ENCODE data around the gene SCARF1.

SCARF1 gene

DNA sequence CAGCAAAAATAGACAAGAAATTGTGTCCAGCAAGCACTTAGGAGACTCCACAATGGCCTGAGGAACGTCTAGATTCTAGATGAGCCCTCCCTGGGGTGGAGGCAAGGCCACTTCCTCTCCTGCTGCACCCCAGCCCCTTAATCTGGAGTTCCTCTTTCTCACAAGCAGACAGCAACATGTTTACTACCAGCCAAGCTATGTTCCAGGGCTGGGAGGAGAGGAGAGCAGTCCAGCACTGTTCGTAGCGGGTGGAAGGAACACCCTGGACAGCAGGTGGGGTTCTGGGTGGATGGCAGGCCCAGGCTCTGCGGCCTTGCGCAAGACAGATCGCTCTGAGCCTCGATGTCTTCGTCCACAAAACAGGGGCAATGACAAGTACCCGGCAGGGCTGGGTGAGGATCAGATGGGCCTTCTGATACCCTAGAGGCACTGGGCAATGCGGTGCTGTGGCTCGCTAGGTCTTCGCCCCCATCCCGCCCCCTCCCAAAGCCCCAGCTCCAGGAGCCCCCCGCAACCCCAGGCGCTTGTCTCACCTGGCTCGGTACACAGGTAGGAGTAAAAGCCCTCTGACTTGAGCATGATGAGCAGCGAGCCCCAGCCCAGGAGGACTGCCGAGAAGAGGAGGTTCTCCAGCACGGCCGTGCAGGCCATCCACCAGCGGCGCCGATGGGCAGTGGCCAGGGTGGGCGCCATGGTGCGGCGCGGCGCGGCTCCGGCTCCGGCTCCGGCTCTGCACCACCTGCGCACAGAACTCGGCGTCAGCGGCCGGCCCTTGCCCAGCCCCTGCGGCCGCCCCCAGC lies 18.1 kb downstream of the SCARF1 start:
- DNase-seq = no peak

DNA sequence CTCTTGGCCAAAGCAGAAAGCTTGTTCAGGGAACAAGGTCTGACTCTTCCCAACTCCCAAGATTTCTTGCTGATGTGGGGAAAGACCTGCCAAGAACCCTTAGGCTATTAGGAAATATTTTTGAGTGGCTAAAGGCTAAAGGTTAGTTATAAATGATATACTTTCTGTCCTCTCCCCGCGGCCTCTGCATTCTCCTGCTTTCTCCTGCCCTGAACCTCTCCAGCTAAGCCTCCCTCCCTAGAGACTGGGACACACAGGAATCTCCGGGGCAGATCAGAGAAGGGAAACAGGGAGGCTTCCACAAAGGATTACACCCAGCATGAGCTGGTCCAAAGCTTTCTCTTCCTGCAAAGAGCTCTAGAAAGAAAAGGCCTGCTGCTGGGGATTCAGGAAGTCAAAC lies 19.2 kb downstream of the SCARF1 start:
- DNase-seq = no peak

DNA sequence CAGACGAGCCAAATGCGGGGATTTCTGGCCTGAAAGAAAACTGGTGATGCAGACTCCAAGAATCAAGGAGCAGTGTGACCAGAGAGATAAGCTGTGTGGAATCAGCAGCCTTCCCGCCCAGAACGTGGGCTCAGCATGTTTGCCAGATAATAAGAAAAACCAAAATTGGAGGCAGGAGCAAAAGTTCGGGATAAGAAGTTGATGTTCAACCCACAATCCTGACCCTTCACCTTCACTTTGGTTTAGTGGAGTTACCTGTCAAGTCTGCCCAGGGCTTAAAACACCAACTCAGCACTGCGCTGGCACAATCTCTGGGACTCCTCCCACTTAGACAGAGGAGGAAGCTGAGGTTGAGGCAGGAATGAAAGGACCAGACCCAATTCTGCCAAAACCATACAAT lies 20.0 kb downstream of the SCARF1 start:
- no peak for DNase-seq

DNA sequence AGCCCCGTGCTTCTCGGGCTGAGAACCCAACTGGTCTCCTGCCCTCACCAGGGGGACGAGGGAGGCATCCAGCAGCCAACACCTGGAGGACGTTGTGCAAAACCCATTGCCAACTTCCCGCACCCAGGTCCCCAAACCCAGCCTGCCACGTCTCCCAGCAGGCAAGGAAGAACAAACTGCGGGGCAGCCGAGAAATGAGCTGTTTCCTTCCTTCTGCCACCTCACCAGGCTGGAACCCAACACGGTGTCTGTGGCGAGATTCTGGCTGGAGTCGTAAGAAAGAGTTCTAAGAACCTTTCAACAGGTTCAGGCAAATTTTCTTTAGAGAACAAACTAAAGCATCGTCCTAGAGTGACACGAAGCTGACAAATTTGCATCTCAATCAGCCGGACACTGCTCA lies 20.5 kb downstream of the SCARF1 start:
- no peak for DNase-seq

DNA sequence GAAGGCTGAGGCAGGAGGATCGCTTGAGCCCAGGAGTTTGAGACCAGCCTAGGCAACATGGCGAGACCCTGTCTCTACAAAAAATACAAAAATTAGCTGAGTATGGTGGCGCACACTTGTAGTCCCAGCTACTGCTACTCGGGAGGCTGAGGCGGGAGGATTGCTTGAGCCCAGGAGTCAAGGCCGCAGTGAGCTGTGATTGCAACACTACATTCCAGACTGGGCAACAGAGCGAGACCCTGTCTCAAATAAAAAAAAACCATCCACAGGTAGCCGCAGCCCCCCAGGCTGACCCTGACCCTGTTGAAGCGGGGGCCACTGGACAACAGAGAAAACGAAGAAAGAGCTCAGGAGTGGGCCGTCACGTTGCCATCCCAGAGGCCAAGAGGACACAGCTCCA lies 20.9 kb downstream of the SCARF1 start:
- no peak for DNase-seq

DNA sequence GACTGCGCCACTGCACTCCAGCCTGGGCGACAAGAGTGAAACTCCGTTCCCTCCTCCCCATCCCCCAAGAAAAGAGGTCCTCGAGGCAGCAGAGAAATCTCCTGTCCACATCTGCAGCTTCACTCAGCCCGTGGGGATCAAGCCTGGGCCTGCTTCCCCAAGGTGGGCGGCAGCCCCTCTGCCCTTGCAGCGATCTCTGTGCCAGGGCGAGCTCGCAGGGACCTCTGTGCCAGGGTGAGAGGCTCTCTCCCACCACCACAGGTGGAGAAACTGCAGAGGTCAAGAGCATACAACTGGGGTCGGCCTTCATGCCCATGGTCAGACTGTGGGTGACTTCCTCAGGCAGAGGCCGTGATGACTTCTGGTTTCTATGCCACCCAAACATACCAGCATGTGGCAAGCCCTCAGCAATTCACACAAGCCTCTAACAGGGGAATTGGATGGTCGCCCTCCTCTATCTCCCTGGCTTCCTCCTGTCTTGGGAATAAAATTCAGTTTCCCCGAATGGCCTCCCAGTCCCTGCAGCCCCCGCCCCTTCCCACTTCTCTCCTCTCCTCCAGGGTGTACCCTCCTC lies 22.4 kb downstream of the SCARF1 start:
- DNase-seq = no peak

DNA sequence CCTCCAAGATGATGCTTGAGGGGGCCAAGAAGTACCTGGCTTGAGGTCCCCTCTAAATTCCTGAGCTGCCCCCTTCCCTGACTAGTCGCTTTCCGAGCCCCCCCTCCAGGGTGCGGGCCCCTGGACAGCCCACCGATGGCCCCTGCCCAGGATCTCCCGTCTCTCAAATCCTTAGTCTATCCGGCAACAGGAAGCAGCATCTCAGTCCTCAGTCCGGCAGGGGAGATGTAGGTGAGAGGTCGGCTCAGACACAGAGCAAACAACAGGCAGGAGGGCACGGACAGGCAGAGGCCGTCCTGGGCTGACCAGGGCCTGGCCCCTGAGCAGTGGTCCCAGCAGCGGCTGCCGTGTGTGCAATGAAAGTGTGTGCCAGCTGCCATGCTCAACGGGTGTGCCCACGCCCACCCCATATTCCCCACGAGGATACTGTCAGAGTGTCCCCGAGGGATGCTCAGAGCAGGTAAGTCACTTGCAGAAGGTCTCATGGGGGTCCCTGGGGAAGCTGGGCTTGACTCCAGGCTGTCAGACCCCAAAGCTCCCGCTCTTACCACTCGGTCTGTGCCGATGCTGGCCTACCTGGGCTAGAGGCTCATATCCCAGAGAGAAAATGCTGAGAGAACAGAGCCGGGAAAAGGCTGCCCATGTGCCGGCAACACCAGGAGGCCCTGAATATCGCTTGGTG lies 24.1 kb downstream of the SCARF1 start:
- DNase-seq = no peak

DNA sequence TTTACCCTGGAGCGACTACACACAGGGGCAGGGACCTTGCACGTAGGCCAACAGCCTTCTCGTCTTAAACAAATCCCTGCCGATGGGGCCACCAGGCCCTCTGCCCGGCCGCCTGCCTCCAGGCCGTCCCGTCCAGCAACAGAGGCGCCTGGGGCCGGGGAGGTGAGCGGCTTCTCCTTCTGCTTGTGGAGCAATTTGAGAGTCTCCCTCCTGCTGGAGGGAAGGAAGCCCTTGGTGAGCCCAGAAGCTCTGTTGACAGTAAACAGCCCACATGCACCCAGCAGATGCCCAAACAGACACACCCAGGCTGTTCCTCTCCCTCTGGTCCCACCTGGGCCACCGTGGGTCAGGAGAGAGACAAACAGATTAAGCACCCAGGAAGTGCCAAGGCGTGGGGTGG lies 25.0 kb downstream of the SCARF1 start:
- DNase-seq = no peak

DNA sequence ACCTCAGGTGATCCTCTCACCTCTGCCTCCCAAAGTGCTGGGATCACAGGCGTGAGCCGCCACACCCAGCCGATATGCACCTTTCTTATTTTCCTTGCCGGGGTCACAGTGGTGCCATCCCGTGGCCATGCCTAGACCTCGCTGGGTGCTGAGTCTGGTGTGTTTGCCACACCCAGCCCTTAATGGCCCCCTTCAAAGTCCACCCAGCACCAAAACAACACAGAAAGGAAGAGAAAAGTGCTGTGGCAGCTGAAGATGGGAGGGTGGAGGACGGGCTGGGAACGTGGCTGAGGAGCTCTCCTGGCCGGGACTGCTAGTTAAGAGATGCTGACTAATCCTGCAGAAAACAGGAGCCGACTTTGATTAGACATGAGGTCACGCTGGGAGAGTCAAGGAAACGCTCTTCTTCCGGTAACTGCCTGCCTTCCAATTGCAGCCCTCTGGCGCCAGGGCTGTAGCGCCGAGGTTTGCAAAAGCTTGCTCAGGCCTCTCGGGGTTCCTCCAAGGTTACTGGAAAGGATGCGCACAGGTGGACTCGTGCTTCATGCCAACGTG lies 27.8 kb downstream of the SCARF1 start:
- DNase-seq = peak; percentile 68

DNA sequence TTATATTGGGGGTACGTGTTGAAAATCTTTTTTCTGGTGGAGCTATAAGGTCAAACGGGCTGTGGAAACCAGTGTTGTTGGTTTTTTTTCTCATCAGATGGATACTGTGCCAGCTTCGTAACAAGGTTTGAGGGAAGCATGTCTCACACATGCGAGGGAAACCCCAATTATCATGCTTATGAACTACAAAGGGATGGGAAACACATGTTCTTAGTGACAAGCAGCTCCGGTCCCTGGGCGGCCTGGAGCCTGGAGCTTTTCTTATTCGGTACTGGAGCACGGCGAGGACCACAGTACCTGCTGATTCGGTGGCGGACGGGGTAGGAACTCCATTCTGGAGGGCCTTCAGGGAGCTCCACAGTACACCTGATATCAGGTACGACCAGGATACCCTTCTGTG lies 29.4 kb downstream of the SCARF1 start:
- no peak for DNase-seq

DNA sequence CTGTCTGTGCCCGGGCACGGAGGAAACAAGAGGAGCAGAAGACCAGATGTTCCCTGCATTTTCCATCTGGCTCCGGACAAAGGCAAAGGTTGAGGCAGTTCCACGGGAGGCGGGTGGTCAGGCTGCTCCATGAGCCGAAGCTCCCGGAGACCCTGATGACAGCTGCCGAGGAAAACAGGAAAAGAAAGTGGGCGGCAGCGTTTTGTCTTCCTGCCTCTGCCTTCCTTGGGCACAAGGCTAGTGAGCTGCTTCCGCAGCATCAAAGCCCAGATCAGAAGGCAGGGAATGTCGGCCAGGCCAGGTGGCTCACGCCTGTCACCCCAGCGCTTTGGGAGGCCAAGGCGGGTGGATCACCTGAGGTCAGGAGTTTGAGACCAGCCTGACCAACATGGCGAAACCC lies 33.1 kb downstream of the SCARF1 start:
- no peak for DNase-seq

DNA sequence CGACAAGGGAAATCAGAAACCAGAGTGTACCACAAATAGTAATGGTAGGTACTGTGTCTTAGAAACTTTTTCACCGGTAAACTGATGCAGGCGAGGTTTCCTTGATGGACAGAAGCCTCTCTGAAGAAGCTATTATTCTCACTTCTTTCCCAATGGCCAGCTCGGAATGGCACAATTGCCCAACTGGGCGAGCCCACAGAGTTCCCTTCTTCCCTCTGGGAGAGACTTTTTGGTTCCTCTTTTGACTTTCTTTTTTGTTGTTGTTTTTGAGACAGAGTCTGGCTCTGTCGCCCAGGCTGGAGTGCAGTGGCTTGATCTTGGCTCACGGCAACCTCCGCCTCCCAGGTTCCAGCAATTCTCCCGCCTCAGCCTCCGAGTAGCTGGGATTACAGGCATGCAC lies 33.8 kb downstream of the SCARF1 start:
- no peak for DNase-seq

DNA sequence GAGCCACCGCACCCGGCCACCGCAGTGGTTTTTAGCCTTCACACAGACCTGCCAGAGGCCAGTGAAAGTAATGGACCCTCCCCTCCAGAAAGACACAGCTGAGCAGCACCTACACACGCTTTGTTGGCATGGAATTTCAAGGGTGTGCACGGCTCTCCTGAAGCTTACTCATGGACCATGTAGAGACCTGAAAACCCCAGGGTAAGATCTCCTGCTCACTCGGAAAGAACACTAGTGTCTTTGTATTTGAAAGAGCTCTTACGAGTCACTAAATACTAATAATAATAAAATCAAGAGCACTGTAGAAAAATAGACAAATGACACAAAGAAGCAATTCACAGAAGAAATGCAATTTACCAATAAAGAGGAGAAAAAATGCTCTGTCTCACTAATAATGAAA lies 36.9 kb downstream of the SCARF1 start:
- no peak for DNase-seq

DNA sequence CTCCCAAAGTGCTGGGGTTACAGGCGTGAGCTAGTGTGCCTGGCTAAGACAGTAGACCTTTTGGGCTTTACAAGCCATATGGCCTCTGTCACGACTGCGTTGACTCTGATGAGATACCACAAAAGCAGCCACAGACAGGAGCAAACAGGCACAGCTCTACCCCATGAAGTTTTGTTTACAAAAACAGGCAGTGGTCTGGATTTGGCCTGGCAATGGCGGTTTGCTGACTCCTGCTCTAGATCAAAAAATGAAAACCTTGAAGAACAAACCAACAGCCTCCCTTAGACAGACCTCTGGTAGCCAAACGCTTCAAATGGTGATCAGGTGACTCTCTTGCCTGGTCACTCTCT lies 37.6 kb downstream of the SCARF1 start:
- DNase-seq = no peak

DNA sequence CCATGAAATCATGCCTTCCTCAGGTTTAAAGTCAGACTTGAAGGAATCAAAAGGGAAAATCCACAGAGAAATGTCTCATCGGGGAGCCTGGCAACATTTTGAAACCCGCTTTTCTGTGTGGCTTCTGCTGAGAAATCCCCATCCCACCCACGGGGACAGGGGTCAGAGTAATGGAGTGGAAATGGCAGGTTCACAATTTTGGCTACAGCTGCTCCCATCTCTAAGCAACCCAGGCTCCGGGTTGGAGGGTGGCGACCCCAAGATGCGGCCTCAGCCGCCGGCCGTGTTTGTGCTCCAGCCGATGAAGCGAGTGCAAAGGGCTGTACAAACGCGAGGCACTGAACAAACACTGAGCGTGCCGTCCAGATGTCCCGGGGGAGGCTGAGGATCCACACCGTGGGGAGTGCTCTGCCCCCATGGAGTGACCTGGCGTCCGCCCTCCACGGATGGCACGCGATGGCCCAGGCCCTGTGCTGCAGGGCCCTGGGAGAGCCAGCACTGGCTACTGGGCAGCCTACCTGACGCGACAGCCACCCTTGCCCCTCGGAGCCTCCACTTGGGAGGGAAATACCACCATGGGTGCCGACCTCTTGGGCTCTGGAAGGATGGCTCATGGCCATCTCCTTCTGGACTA lies 39.1 kb downstream of the SCARF1 start:
- DNase-seq = no peak

DNA sequence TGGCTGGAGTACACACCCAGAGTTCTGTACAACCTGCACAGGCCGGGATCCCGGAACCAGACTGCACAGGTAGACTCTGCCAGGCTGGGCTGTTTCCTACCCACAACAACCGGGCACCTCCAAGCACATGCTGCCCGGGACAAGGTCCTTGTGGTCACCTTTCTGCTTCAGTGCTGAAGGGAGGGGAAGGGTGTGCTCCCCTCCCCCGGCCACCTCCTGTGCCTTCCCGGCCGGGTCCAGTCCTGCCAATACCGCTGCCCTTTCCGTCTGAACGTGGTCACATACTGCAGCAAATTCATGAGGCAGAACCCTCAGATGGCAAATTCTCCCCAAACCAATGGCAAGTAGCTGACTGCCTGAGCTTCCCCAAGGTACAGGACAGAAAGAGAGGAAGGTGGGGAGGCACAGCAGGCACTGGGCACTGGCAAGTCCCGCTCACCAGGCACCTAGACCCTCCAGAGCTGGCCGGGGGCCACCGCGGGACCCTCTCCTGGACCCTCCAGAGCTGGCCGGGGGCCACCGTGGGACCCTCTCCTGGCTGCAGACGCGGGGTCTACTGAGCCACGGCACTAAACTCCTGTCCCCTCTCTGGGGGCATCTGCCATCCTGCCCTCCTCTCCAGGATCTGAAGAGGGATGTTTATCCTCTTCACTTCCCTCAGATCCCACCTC lies 39.7 kb downstream of the SCARF1 start:
- no peak for DNase-seq

DNA sequence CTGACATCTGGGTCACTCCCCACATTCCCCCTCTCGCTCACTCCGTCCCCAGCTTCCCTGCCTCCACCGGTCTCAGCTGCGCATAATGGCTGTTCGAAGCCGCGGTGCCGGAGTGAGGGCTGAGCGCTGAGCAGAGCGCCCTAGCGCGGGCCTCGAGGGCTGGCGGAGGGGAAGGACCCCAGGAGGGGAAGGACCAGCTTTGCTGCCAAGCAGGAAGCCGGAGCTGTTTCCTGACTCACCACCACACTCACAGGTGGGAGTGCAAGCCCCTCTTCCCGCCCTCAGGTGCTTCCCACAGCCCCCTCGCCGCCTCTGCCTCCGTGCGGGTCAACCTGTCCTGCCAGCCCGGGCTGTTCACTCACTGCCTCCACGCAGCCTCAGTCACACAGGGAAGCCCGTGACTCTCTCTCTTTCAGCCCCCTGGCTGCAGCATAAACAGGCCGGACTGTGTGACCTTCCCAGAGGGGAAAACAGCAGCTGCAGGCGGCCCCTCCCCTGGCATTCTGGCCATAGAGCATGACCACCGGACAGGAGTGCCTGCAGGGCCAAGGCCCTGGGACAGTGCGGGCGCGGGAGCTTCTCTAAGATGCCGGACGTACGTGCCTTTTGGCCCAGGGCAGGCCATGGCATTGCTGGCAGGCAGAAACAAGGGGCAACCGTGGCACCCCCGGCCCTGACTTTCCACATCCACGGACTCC lies 40.6 kb downstream of the SCARF1 start:
- DNase-seq = no peak

DNA sequence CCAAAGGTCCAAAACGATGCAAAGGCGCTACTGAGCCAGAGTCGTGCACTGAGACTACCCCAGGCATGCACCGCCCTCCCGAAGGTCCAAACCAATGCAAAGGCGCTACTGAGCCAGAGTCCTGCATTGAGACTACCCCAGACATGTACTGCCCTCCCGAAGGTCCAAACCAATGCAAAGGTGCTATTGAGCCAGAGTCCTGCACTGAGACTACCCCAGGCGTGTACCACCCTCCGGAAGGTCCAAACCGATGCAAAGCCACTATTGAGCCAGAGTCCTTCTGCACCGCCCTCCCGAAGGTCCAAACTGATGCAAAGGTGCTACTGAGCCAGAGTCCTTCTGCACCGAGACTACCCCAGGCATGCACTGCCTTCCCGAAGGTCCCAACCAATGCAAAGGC lies 44.0 kb downstream of the SCARF1 start:
- no peak for DNase-seq

DNA sequence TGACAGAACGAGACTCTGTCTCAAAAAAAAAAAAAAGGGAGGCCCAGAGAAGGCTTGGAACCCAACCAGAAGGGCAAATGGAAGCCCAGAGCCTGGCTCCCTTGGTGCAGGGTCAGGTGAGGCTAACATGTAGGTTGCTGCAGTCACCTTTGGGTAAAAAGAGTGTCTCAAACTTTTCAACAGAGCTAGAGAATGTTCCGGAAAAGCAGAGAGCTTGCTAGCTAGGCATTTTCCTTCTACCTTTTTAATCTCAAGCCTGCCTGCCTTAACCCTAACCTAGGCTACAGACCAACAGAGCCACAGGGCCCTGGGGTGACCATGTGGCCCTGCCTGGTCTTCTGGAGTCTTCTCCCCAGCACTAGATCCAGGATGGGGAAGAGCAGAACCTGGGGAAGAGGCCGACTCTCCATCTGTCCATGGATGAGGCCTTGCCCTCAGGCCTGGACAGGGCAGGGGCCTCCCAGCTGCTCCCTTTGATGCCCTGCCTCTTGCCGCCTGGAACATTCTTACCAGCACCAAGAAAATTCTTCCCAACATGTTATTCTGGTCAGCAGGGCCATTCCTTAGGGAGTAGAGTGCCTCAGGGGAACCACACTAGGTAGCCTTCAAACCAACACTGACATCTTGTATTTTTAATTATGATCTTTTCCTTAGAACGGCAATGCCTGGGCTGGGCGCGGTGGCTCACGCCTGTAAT lies 47.0 kb downstream of the SCARF1 start:
- DNase-seq = no peak

DNA sequence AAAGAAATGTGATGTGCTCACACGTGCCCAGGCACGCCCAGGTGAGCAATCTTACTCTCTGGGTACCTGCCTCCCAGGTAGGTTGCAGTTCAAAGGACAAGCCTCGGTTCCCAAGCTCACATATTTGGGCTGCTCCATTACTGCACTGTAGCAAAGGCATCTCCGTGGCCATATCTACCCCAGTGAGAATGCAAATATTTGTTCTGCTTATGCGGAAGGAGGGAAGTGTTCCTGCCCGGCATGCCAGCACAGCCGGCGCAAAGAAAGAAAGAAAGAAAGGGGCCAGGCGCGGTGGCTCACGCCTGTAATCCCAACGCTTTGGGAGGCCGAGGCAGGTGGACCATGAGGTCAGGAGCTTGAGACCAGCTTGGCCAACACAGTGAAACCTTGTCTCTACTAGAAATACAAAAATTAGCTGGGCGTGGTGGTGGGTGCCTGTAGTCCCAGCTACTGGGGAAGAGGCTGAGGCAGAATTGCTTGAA lies 47.6 kb downstream of the SCARF1 start:
- no peak for DNase-seq

DNA sequence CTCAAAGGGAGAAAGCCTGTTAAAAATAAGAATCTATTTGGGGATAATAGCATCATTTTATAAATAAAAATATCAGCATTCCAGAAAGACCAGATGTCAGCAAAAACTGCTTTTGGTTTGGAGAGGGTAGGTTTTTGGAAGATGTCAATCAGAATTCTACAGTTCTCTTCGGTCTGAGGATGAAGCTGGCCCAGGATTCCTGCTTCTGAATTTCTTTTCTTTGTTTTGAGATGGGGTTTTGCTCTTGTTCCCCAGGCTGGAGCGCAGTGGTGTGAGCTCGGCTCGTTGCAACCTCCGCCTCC lies 52.0 kb downstream of the SCARF1 start:
- DNase-seq = no peak

All from fibroblast of upper back skin (primary cell).